Suppressor macrophage (primary cell): Measurements from ENCODE around the gene FBXL7.

Source experiments
- DNase-seq, 4 experiments: peaks; one replicate each; pipeline ENCODE4 v3.0.0-alpha.2; 2020 to 2022

The FBXL7 gene

GRCh38 chr5:15620501-15620900 lies 120.5 kb downstream of the FBXL7 start:
- no peak for DNase-seq

- DNase-seq: no peak
Measured at GRCh38 chr5:15621094-15621493, 121.1 kb downstream of the FBXL7 start.

- no peak for DNase-seq
Measured at GRCh38 chr5:15623794-15624193, 123.8 kb downstream of the FBXL7 start.

GRCh38 chr5:15627109-15627508 lies 127.1 kb downstream of the FBXL7 start:
- no peak for DNase-seq

- no peak for DNase-seq
Measured at GRCh38 chr5:15627647-15628046, 127.7 kb downstream of the FBXL7 start.

- DNase-seq: no peak
Measured at GRCh38 chr5:15630441-15630840, 130.5 kb downstream of the FBXL7 start.

- no peak for DNase-seq
Measured at GRCh38 chr5:15634591-15635288, 134.8 kb downstream of the FBXL7 start.

- DNase-seq: no peak
Measured at GRCh38 chr5:15635289-15635616, 135.3 kb downstream of the FBXL7 start.

GRCh38 chr5:15637345-15637744 lies 137.4 kb downstream of the FBXL7 start:
- no peak for DNase-seq

GRCh38 chr5:15637886-15638285 lies 137.9 kb downstream of the FBXL7 start:
- DNase-seq: no peak

- DNase-seq: no peak
Measured at GRCh38 chr5:15638296-15638695, 138.3 kb downstream of the FBXL7 start.

GRCh38 chr5:15639288-15639687 lies 139.3 kb downstream of the FBXL7 start:
- no peak for DNase-seq

- DNase-seq: no peak
Measured at GRCh38 chr5:15640116-15640515, 140.1 kb downstream of the FBXL7 start.

GRCh38 chr5:15643731-15644130 lies 143.8 kb downstream of the FBXL7 start:
- DNase-seq: no peak

GRCh38 chr5:15645381-15646160 lies 145.6 kb downstream of the FBXL7 start:
- no peak for DNase-seq

- no peak for DNase-seq
Measured at GRCh38 chr5:15646371-15646770, 146.4 kb downstream of the FBXL7 start.

GRCh38 chr5:15647251-15647650 lies 147.3 kb downstream of the FBXL7 start:
- DNase-seq: no peak

GRCh38 chr5:15650266-15650665 lies 150.3 kb downstream of the FBXL7 start:
- no peak for DNase-seq

- no peak for DNase-seq
Measured at GRCh38 chr5:15654779-15655178, 154.8 kb downstream of the FBXL7 start.

GRCh38 chr5:15655683-15656082 lies 155.7 kb downstream of the FBXL7 start:
- DNase-seq: no peak

- no peak for DNase-seq
Measured at GRCh38 chr5:15664961-15665360, 165.0 kb downstream of the FBXL7 start.

- no peak for DNase-seq
Measured at GRCh38 chr5:15669826-15670225, 169.8 kb downstream of the FBXL7 start.

GRCh38 chr5:15674716-15675115 lies 174.7 kb downstream of the FBXL7 start:
- DNase-seq: no peak

- DNase-seq: no peak
Measured at GRCh38 chr5:15676591-15676990, 176.6 kb downstream of the FBXL7 start.

- DNase-seq: no peak
Measured at GRCh38 chr5:15679161-15679560, 179.2 kb downstream of the FBXL7 start.
